K562 (cell line): ENCODE measurements around the gene SGCB. TPM values are rescaled to one million over a fixed set of nuclear protein-coding genes. Genes with fewer than 3 reads are reported as not detected.

Experiments
- ATAC-seq: fragments of 200-7000 bp; cut with Tn5 transposase; 3 replicates; pipeline ENCODE4 v1.9.1; 2020; ENCODE audit warnings: moderate library complexity
- BruUV-seq: library from RNA; stranded (reverse); fragments of 400-500 nt; replicated peaks from 2 replicates; lab custom pipeline; 2021; lab: Mats Ljungman, UMichigan
- CTCF ChIA-PET: fragments of 300-600 bp; formaldehyde crosslinking; extraction: SDS; loops from one replicate; lab custom pipeline; 2021; ENCODE audit warnings: low intra/inter-chr PET ratio; lab: Yijun Ruan, JAX
- POLR2A ChIA-PET: fragments of 300-600, 350-650 bp; sonication (Branson Sonifier 250); formaldehyde crosslinking; extraction: SDS; loops from one replicate; lab custom pipeline; 2021; ENCODE audit warnings: antibody characterized with exemption, inconsistent platforms; lab: Yijun Ruan, JAX
- DNase-seq, 4 experiments: peaks; one replicate each; pipeline versions ENCODE4 v3.0.0 to v3.0.0-alpha.2; 2011 to 2018; ENCODE audit warnings: low spot score in 3 of 4, mixed read lengths in 3 of 4; ENCODE audit errors: extremely low read depth in 1 of 4
- FAIRE-seq: peaks from 2 replicates; lab custom pipeline; 2011; peaks lifted over from hg19 to GRCh38; lab: Jason Lieb, UNC
- H2AFZ ChIP-seq: 2 replicates; pipeline ENCODE4 v1.6.0; 2011; ENCODE audit warnings: low read depth, low read length, control low read depth, inconsistent platforms
- H3K27ac ChIP-seq: fragments of 200-600 bp; 3 replicates; pipeline ENCODE4 v1.8.0; 2011; ENCODE audit warnings: low read depth, mild to moderate bottlenecking, control low read depth, inconsistent platforms, low read length, moderate library complexity, mixed read lengths; ENCODE audit errors: extremely low read depth
- H3K27me3 ChIP-seq, 2 experiments: fragments of 300-600 bp in 1 of 2; 2 replicates in 1 of 2; 3 replicates in 1 of 2; pipeline versions ENCODE4 v1.6.0 to v1.8.0; 2011; ENCODE audit warnings: inconsistent platforms in 2 of 2, low read length in 2 of 2, mild to moderate bottlenecking in 1 of 2, mixed read lengths in 1 of 2, moderate library complexity in 1 of 2; ENCODE audit not compliant: control insufficient read depth in 2 of 2, insufficient read depth in 2 of 2
- H3K36me3 ChIP-seq: fragments of 300-600 bp; 3 replicates; pipeline ENCODE4 v1.8.0; 2011; ENCODE audit warnings: mild to moderate bottlenecking, low read length, inconsistent platforms; ENCODE audit not compliant: control insufficient read depth, insufficient read depth
- H3K4me1 ChIP-seq, 2 experiments: fragments of 200-600 bp in 1 of 2; replicated peaks in 1 of 2; 2 replicates in 1 of 2; 3 replicates in 1 of 2; pipeline versions ENCODE4 v1.5.1 to v1.8.0; 2011; ENCODE audit warnings: inconsistent platforms in 2 of 2, low read length in 2 of 2, mild to moderate bottlenecking in 1 of 2, mixed read lengths in 1 of 2, moderate library complexity in 1 of 2; ENCODE audit not compliant: control insufficient read depth in 2 of 2, insufficient read depth in 2 of 2
- H3K4me2 ChIP-seq: 2 replicates; pipeline ENCODE4 v1.6.1; 2011; ENCODE audit warnings: low read length, control low read depth, inconsistent platforms, mixed read lengths; ENCODE audit not compliant: insufficient read depth
- H3K4me3 ChIP-seq: fragments of 200-600 bp; sonication (generic), shearing (Covaris generic); 2 replicates; pipeline ENCODE4 v1.5.1; 2016; ENCODE audit warnings: control low read depth, inconsistent platforms
- H3K79me2 ChIP-seq: fragments of 200-600 bp; 3 replicates; pipeline ENCODE4 v1.8.0; 2011; ENCODE audit warnings: low read length, inconsistent platforms; ENCODE audit not compliant: control insufficient read depth, insufficient read depth
- H3K9ac ChIP-seq, 2 experiments: 2 replicates each; pipeline versions ENCODE4 v1.6.0 to v1.6.1; 2011; ENCODE audit warnings: low read depth in 2 of 2, low read length in 2 of 2, control low read depth in 1 of 2, inconsistent platforms in 1 of 2, mild to moderate bottlenecking in 1 of 2, mixed read lengths in 1 of 2; ENCODE audit not compliant: insufficient read depth in 1 of 2
- H3K9me1 ChIP-seq: one replicate; pipeline ENCODE4 v1.6.0; 2011; ENCODE audit warnings: inconsistent platforms, mild to moderate bottlenecking, low read length, moderate library complexity; ENCODE audit not compliant: control insufficient read depth, insufficient read depth
- H3K9me3 ChIP-seq: replicated peaks from 2 replicates; pipeline ENCODE4 v1.5.1; 2011; ENCODE audit warnings: low read depth, low read length, inconsistent platforms; ENCODE audit not compliant: control insufficient read depth, insufficient read depth
- H4K20me1 ChIP-seq: replicated peaks from 2 replicates; pipeline ENCODE4 v1.6.1; 2011; ENCODE audit warnings: low read length, inconsistent platforms, mixed read lengths; ENCODE audit not compliant: control insufficient read depth, insufficient read depth
- ARID2 ChIP-seq: fragments of 450-650 bp; IDR thresholded peaks from 2 replicates; pipeline ENCODE4 v1.6.1; 2017; ENCODE audit warnings: antibody characterized with exemption, mild to moderate bottlenecking
- CREB3L1 ChIP-seq: fragments of 450-650 bp; IDR thresholded peaks from 2 replicates; pipeline ENCODE4 v1.6.1; 2014; ENCODE audit warnings: low read depth, mild to moderate bottlenecking, moderate library complexity, borderline replicate concordance
- IRF9 ChIP-seq: fragments of 450-650 bp; IDR thresholded peaks from 2 replicates; pipeline ENCODE4 v1.6.1; 2016; ENCODE audit warnings: missing biosample characterization, missing genetic modification characterization
- NCOA2 ChIP-seq, 2 experiments: fragments of 450-650 bp; IDR thresholded peaks; 2 replicates each; pipeline ENCODE4 v1.6.1; 2018; ENCODE audit warnings: mild to moderate bottlenecking in 2 of 2, moderate library complexity in 1 of 2; ENCODE audit not compliant: partially characterized antibody in 2 of 2
- POLR2AphosphoS5 ChIP-seq: IDR thresholded peaks from 2 replicates; pipeline ENCODE4 v1.6.1; 2011; ENCODE audit warnings: mild to moderate bottlenecking, low read depth, low read length, moderate library complexity; ENCODE audit not compliant: control insufficient read depth, insufficient read depth
- RBM39 ChIP-seq: fragments of 200-400 bp; formaldehyde crosslinking; optimal IDR thresholded peaks from 2 replicates; pipeline ENCODE3; 2018; ENCODE audit warnings: low read depth, low read length
- ZNF197 ChIP-seq: fragments of 200-800 bp; sonication (Bioruptor generic); IDR thresholded peaks from 2 replicates; pipeline ENCODE4 v1.6.1; 2016; ENCODE audit warnings: low read depth, missing genetic modification characterization, missing compliant biosample characterization
- ZNF699 ChIP-seq: fragments of 250-450 bp; sonication (Bioruptor Pico); IDR thresholded peaks from 2 replicates; pipeline ENCODE4 v1.8.0; 2021; ENCODE audit warnings: mild to moderate bottlenecking, moderate library complexity; ENCODE audit not compliant: insufficient replicate concordance
- WGBS: fragments of 100-300 bp; shearing (Covaris generic); methylation state at CpG from one replicate; pipeline ENCODE4 v1.1.6; 2016; ENCODE audit warnings: low coverage, mixed read lengths; ENCODE audit not compliant: insufficient coverage; ENCODE audit errors: missing lambda C conversion rate; 5-methylcytosine and 5-hydroxymethylcytosine counted together
- in situ Hi-C: fragments of 300-500 bp; cut with MboI; formaldehyde crosslinking; loops from 4 replicates; pipeline ENCODE4 v1.15.0; 2018; ENCODE audit warnings: inconsistent platforms, mixed read lengths
- intact Hi-C: fragments of 100-400 bp; cut with micrococcal nuclease; formaldehyde crosslinking; loops from 2 replicates; pipeline ENCODE4 v1.14.2; 2022
- polyA plus RNA-seq, 8 experiments: library from polyadenylated mRNA; depleted of rRNA in 4 of 8; stranded (reverse) in 5 of 8; unstranded in 3 of 8; fragments of >200 nt; fragmentation: Nextera tagmentation in 2 of 8; fragmentation: Illumina TruSeq in 1 of 8; extraction: Ambion mirVana in 2 of 8; extraction: Trizol in 1 of 8; gene quantifications; 2 replicates each; pipeline versions ENCODE4 v1.2.1 to v1.2.3, GENCODE V29; 2011 to 2014; ENCODE audit warnings: inconsistent platforms in 1 of 8, missing spikeins in 1 of 8
- total RNA-seq, 7 experiments: library from RNA; depleted of rRNA in 6 of 7; stranded (reverse); fragments of >200 nt in 6 of 7; fragmentation: Illumina TruSeq in 2 of 7; extraction: Trizol in 2 of 7; gene quantifications; 2 replicates each; pipeline versions ENCODE4 v1.2.1 to v1.2.3, GENCODE V29; 2011 to 2021; ENCODE audit warnings: low replicate concordance in 1 of 7
- TF ChIP-seq, protein P1 (sequence below): fragments of 450-650 bp; IDR thresholded peaks from 2 replicates; pipeline ENCODE4 v1.6.1; 2016; ENCODE audit warnings: low read depth

SGCB gene
- total and polyA plus RNA-seq, 9 of the 15 experiments (the other 6 are each of a cell fraction or from before 2014, with no cell fraction given): 0.01 to 0.20 (median 0.07) TPM; not detected in 3

- TF ChIP-seq CREB3L1 (no peak), IRF9 (no peak)
Observed at GRCh38 chr4:52045028-52045427, 6.9 kb upstream of the SGCB start (continued).

DNA sequence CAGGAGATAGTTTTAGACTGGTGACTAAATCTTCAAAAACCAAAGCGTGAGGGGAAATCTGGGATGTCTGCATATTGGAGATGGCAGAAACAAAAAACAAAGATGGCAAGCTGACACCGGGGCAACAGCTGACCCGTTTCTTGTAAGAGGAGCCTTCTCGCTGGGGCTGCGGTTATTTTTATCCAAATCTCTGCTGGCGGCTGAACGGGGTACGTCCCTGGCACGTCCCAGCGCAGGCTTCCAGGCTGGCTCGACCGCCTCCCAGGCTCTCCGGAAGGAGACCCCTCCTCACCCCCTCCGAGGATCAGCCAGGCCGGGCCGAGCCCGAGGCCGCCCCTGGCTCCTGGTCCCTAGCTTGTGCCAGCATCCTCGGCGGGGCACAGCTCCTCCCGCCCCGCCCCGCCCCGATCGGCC lies 403 bp downstream of the SGCB start:
- H3K79me2 ChIP-seq: no peaks in the 10 kb centered on the region
- intact Hi-C loops (no loop called here), in situ Hi-C loops (no loop called here)
- H3K4me3 ChIP-seq: peak overlapping the region; percentile 33
- ChIA-PET CTCF (no interaction called here), POLR2A (no interaction called here)
- BruUV-seq: no TSS peak
- peaks cover 0 to 8% of the 10 kb centered on the region in 2 experiments; a peak in 2 of 5 replicates for H3K4me1 ChIP-seq
- H3K4me2 ChIP-seq: no peak overlapping the region
- no peaks in the 10 kb centered on the region for H4K20me1 ChIP-seq
- WGBS: under 1% methylated on average over 13 of the region's 25 CpGs
- ATAC-seq (no peak), FAIRE-seq (no peak), DNase-seq (no peak)
- H3K27me3 ChIP-seq: peaks cover 6 to 12% of the 10 kb centered on the region in 2 experiments; a peak in 2 of 5 replicates
- no peaks in the 10 kb centered on the region for H3K36me3 ChIP-seq
- no peaks in the 10 kb centered on the region for H3K9me1 ChIP-seq
- no peaks in the 10 kb centered on the region for H3K9me3 ChIP-seq
- no peak overlapping the region for H3K27ac ChIP-seq
- no peak overlapping the region for H2AFZ ChIP-seq
- H3K9ac ChIP-seq: no peak overlapping the region
- no peak for TF ChIP-seq POLR2AphosphoS5
- no peak for TF ChIP-seq ZNF197 (CRISPR knock-in tag)
- no peak for TF ChIP-seq ZNF699 (CRISPR knock-in tag)
- TF ChIP-seq, protein P1, sequence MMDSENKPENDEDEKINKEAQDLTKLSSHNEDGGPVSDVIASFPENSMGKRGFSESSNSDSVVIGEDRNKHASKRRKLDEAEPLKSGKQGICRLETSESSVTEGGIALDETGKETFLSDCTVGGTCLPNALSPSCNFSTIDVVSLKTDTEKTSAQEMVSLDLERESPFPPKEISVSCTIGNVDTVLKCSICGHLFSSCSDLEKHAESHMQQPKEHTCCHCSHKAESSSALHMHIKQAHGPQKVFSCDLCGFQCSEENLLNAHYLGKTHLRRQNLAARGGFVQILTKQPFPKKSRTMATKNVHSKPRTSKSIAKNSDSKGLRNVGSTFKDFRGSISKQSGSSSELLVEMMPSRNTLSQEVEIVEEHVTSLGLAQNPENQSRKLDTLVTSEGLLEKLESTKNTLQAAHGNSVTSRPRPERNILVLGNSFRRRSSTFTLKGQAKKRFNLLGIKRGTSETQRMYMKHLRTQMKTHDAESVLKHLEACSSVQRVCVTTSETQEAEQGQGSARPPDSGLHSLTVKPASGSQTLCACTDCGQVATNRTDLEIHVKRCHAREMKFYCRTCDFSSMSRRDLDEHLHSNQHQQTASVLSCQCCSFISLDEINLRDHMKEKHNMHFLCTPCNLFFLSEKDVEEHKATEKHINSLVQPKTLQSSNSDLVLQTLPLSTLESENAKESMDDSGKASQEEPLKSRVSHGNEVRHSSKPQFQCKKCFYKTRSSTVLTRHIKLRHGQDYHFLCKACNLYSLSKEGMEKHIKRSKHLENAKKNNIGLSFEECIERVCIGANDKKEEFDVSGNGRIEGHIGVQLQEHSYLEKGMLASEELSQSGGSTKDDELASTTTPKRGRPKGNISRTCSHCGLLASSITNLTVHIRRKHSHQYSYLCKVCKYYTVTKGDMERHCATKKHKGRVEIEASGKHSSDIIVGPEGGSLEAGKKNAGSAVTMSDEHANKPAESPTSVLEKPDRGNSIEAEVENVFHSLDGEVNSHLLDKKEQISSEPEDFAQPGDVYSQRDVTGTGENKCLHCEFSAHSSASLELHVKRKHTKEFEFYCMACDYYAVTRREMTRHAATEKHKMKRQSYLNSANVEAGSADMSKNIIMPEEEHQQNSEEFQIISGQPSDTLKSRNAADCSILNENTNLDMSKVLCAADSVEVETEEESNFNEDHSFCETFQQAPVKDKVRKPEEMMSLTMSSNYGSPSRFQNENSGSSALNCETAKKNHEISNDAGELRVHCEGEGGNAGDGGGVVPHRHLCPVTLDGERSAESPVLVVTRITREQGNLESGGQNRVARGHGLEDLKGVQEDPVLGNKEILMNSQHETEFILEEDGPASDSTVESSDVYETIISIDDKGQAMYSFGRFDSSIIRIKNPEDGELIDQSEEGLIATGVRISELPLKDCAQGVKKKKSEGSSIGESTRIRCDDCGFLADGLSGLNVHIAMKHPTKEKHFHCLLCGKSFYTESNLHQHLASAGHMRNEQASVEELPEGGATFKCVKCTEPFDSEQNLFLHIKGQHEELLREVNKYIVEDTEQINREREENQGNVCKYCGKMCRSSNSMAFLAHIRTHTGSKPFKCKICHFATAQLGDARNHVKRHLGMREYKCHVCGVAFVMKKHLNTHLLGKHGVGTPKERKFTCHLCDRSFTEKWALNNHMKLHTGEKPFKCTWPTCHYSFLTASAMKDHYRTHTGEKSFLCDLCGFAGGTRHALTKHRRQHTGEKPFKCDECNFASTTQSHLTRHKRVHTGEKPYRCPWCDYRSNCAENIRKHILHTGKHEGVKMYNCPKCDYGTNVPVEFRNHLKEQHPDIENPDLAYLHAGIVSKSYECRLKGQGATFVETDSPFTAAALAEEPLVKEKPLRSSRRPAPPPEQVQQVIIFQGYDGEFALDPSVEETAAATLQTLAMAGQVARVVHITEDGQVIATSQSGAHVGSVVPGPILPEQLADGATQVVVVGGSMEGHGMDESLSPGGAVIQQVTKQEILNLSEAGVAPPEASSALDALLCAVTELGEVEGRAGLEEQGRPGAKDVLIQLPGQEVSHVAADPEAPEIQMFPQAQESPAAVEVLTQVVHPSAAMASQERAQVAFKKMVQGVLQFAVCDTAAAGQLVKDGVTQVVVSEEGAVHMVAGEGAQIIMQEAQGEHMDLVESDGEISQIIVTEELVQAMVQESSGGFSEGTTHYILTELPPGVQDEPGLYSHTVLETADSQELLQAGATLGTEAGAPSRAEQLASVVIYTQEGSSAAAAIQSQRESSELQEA: no peak
- no peak for TF ChIP-seq NCOA2 (IDR thresholded peaks at IDR 0.05; ENCODE audit: partially characterized antibody in 2 of 2)
- no peak for TF ChIP-seq ARID2
- TF ChIP-seq RBM39: no peak
